Nephron progenitor cell (in vitro differentiated cells): Measurements from ENCODE around the gene PTCD2.
"Not testable (repeated sequence)": the region's sequence is repeated elsewhere in the genome, so short reads cannot be mapped to it uniquely, and the experiment has no call there.

Experiments
- DNase-seq: peaks from one replicate; pipeline ENCODE4 v3.0.0; 2021
- H3K27ac Mint-ChIP-seq: 2 replicates; pipeline ENCODE4 v1.8.0; 2021; ENCODE audit warnings: mild to moderate bottlenecking, moderate library complexity, mixed read lengths
- H3K27me3 Mint-ChIP-seq: 2 replicates; pipeline ENCODE4 v1.8.0; 2021; ENCODE audit warnings: mild to moderate bottlenecking, low read depth, mixed read lengths; ENCODE audit not compliant: poor library complexity
- H3K36me3 Mint-ChIP-seq: 2 replicates; pipeline ENCODE4 v1.8.0; 2021; ENCODE audit warnings: low read depth, mixed read lengths
- H3K4me1 Mint-ChIP-seq: 2 replicates; pipeline ENCODE4 v1.8.0; 2021; ENCODE audit warnings: mixed read lengths
- H3K4me3 Mint-ChIP-seq: 2 replicates; pipeline ENCODE4 v1.8.0; 2021; ENCODE audit warnings: mild to moderate bottlenecking, moderate library complexity, mixed read lengths
- H3K9me3 Mint-ChIP-seq: 2 replicates; pipeline ENCODE4 v1.8.0; 2021; ENCODE audit warnings: mild to moderate bottlenecking, moderate library complexity, mixed read lengths
- CTCF ChIP-seq: fragments of 200-600 bp; sonication (generic); IDR thresholded peaks from 2 replicates; pipeline ENCODE4 v1.5.0; 2021; ENCODE audit warnings: antibody characterized with exemption

PTCD2 gene

GRCh38 chr5:72400950-72401349 is 80.8 kb downstream of the PTCD2 start:
- no peak for DNase-seq
- no peak overlapping the region for H3K4me3 Mint-ChIP-seq
- peaks cover 51% of the 10 kb centered on the region for H3K9me3 Mint-ChIP-seq
- peaks cover 18% of the 10 kb centered on the region for H3K27me3 Mint-ChIP-seq
- no peak for TF ChIP-seq CTCF
- H3K36me3 Mint-ChIP-seq, result peaks cover 4% of the 10 kb centered on the region
- no peak overlapping the region for H3K27ac Mint-ChIP-seq
- no peaks in the 10 kb centered on the region for H3K4me1 Mint-ChIP-seq

- TF ChIP-seq CTCF, result no peak
- DNase-seq, result no peak
- Mint-ChIP-seq H3K36me3 (peaks cover 4% of the 10 kb centered on the region), H3K27me3 (peaks cover 13% of the 10 kb centered on the region), H3K9me3 (peaks cover 54% of the 10 kb centered on the region), H3K4me1 (no peaks in the 10 kb centered on the region), H3K27ac (no peak overlapping the region), H3K4me3 (no peak overlapping the region)
Observed at GRCh38 chr5:72402381-72402890, 82.3 kb downstream of the PTCD2 start.

- Mint-ChIP-seq H3K27ac (no peak overlapping the region), H3K27me3 (peaks cover 8% of the 10 kb centered on the region), H3K4me1 (no peaks in the 10 kb centered on the region), H3K4me3 (no peak overlapping the region), H3K9me3 (peaks cover 54% of the 10 kb centered on the region), H3K36me3 (peaks cover 4% of the 10 kb centered on the region)
- DNase-seq, result no peak
- peak; percentile 20 for TF ChIP-seq CTCF
Observed at GRCh38 chr5:72402959-72403628, 82.9 kb downstream of the PTCD2 start.

GRCh38 chr5:72404771-72405170 is 84.6 kb downstream of the PTCD2 start:
- H3K4me3 Mint-ChIP-seq, H3K27me3 Mint-ChIP-seq, H3K4me1 Mint-ChIP-seq, H3K36me3 Mint-ChIP-seq, H3K27ac Mint-ChIP-seq, DNase-seq: not testable (repeated sequence)
- H3K9me3 Mint-ChIP-seq, result peaks cover 45% of the 10 kb centered on the region

- Mint-ChIP-seq H3K27me3 (peaks cover 3% of the 10 kb centered on the region), H3K27ac (no peak overlapping the region), H3K4me1 (no peaks in the 10 kb centered on the region), H3K36me3 (peaks cover 2% of the 10 kb centered on the region), H3K4me3 (no peak overlapping the region), H3K9me3 (peaks cover 25% of the 10 kb centered on the region)
- TF ChIP-seq CTCF, result no peak
- DNase-seq, result no peak
Observed at GRCh38 chr5:72407078-72407477, 86.9 kb downstream of the PTCD2 start.

GRCh38 chr5:72407541-72407940 is 87.4 kb downstream of the PTCD2 start:
- no peak for TF ChIP-seq CTCF
- Mint-ChIP-seq H3K27ac (no peak overlapping the region), H3K4me3 (no peak overlapping the region)

More at GRCh38 chr5:72407541-72407940, 87.4 kb downstream of the PTCD2 start:
- Mint-ChIP-seq H3K4me1 (no peaks in the 10 kb centered on the region), H3K36me3 (no peaks in the 10 kb centered on the region), H3K9me3 (peaks cover 21% of the 10 kb centered on the region), H3K27me3 (no peaks in the 10 kb centered on the region)
- DNase-seq, result no peak
